Measurements from ENCODE around the gene TMUB1.

The TMUB1 gene

GRCh38 chr7:151095123-151095797 lies 12.0 kb upstream of the TMUB1 start:
- no peak for DNase-seq
- Histone ChIP-seq H2AK5ac (ENCODE audit: low read length) (no peak overlapping the region), H3K18ac (ENCODE audit: low read length) (no peak overlapping the region), H3K4me2 (ENCODE audit: low read length) (no peak overlapping the region), H2BK15ac (replicated peaks; ENCODE audit: low read depth) (no peak overlapping the region), H3K23ac (ENCODE audit: low read length) (no peak overlapping the region), H3K4ac (ENCODE audit: low read depth, low read length) (no peak overlapping the region), H3K4me3 (ENCODE audit: low read length) (no peak overlapping the region), H3K9ac (ENCODE audit: low read length) (no peak overlapping the region), H4K8ac (ENCODE audit: low read depth, low read length) (no peak overlapping the region), H2BK120ac (ENCODE audit: low read depth, low read length) (no peak overlapping the region), H3K4me1 (ENCODE audit: control insufficient read depth, low read depth, low read length) (no peaks in the 10 kb centered on the region), H3K79me2 (ENCODE audit: control insufficient read depth, insufficient read depth, low read length) (peaks cover 21% of the 10 kb centered on the region), H3K56ac (ENCODE audit: low read length) (no peak overlapping the region), H4K5ac (ENCODE audit: low read length) (no peak overlapping the region), H3K79me1 (ENCODE audit: low read length) (peaks cover 41% of the 10 kb centered on the region), H3K27me3 (ENCODE audit: insufficient read depth, low read length, poor library complexity) (no peaks in the 10 kb centered on the region), H2BK5ac (ENCODE audit: low read length) (no peak overlapping the region), H3K27ac (ENCODE audit: low read depth, low read length) (no peak overlapping the region), H3K36me3 (ENCODE audit: control insufficient read depth, insufficient read depth, low read length) (no peaks in the 10 kb centered on the region)
- WGBS (ENCODE audit: extremely low coverage, insufficient coverage, low lambda C conversion rate), result no CpG with 5 or more reads among the region's 10 CpGs

GRCh38 chr7:151094675-151095074 lies 11.4 kb upstream of the TMUB1 start:
- peaks cover 23% of the 10 kb centered on the region for H3K79me2 ChIP-seq (ENCODE audit: control insufficient read depth, insufficient read depth, low read length)
- H3K4ac ChIP-seq (ENCODE audit: low read depth, low read length), result no peak overlapping the region
- H3K23ac ChIP-seq (ENCODE audit: low read length), result no peak overlapping the region
- H2BK120ac ChIP-seq (ENCODE audit: low read depth, low read length), result no peak overlapping the region
- no peak overlapping the region for H2AK5ac ChIP-seq (ENCODE audit: low read length)
- no CpG with 5 or more reads among the region's 5 CpGs for WGBS (ENCODE audit: extremely low coverage, insufficient coverage, low lambda C conversion rate)
- no peak for DNase-seq
- peaks cover under 1% of the 10 kb centered on the region for H3K36me3 ChIP-seq (ENCODE audit: control insufficient read depth, insufficient read depth, low read length)
- no peak overlapping the region for H3K4me3 ChIP-seq (ENCODE audit: low read length)
- no peak overlapping the region for H3K27ac ChIP-seq (ENCODE audit: low read depth, low read length)
- H3K18ac ChIP-seq (ENCODE audit: low read length), result no peak overlapping the region
- no peaks in the 10 kb centered on the region for H3K27me3 ChIP-seq (ENCODE audit: insufficient read depth, low read length, poor library complexity)
- peaks cover under 1% of the 10 kb centered on the region for H3K4me1 ChIP-seq (ENCODE audit: control insufficient read depth, low read depth, low read length)
- no peak overlapping the region for H3K56ac ChIP-seq (ENCODE audit: low read length)
- no peak overlapping the region for H3K9ac ChIP-seq (ENCODE audit: low read length)
- no peak overlapping the region for H2BK5ac ChIP-seq (ENCODE audit: low read length)
- H3K79me1 ChIP-seq (ENCODE audit: low read length), result peaks cover 39% of the 10 kb centered on the region
- no peak overlapping the region for H3K4me2 ChIP-seq (ENCODE audit: low read length)
- no peak overlapping the region for H4K5ac ChIP-seq (ENCODE audit: low read length)
- H4K8ac ChIP-seq (ENCODE audit: low read depth, low read length), result no peak overlapping the region
- no peak overlapping the region for H2BK15ac ChIP-seq (replicated peaks; ENCODE audit: low read depth)

GRCh38 chr7:151093748-151094147 lies 10.5 kb upstream of the TMUB1 start:
- Histone ChIP-seq H3K9ac (ENCODE audit: low read length) (no peak overlapping the region), H3K79me2 (ENCODE audit: control insufficient read depth, insufficient read depth, low read length) (peaks cover 24% of the 10 kb centered on the region), H3K4ac (ENCODE audit: low read depth, low read length) (no peak overlapping the region), H2BK5ac (ENCODE audit: low read length) (no peak overlapping the region), H4K5ac (ENCODE audit: low read length) (no peak overlapping the region), H3K27me3 (ENCODE audit: insufficient read depth, low read length, poor library complexity) (no peaks in the 10 kb centered on the region), H3K4me1 (ENCODE audit: control insufficient read depth, low read depth, low read length) (peaks cover 9% of the 10 kb centered on the region), H2BK120ac (ENCODE audit: low read depth, low read length) (no peak overlapping the region), H3K23ac (ENCODE audit: low read length) (no peak overlapping the region), H3K4me3 (ENCODE audit: low read length) (no peak overlapping the region), H3K36me3 (ENCODE audit: control insufficient read depth, insufficient read depth, low read length) (peaks cover 2% of the 10 kb centered on the region), H4K8ac (ENCODE audit: low read depth, low read length) (no peak overlapping the region), H2BK15ac (replicated peaks; ENCODE audit: low read depth) (no peak overlapping the region), H3K18ac (ENCODE audit: low read length) (no peak overlapping the region), H2AK5ac (ENCODE audit: low read length) (no peak overlapping the region), H3K79me1 (ENCODE audit: low read length) (peaks cover 41% of the 10 kb centered on the region), H3K56ac (ENCODE audit: low read length) (no peak overlapping the region), H3K4me2 (ENCODE audit: low read length) (no peak overlapping the region), H3K27ac (ENCODE audit: low read depth, low read length) (no peak overlapping the region)
- no CpG with 5 or more reads among the region's 6 CpGs for WGBS (ENCODE audit: extremely low coverage, insufficient coverage, low lambda C conversion rate)
- DNase-seq, result no peak

GRCh38 chr7:151091988-151092387 lies 8.7 kb upstream of the TMUB1 start:
- Histone ChIP-seq H3K4me2 (ENCODE audit: low read length) (no peak overlapping the region), H3K36me3 (ENCODE audit: control insufficient read depth, insufficient read depth, low read length) (peaks cover 2% of the 10 kb centered on the region), H2BK5ac (ENCODE audit: low read length) (no peak overlapping the region), H3K4ac (ENCODE audit: low read depth, low read length) (no peak overlapping the region), H4K8ac (ENCODE audit: low read depth, low read length) (no peak overlapping the region), H3K27me3 (ENCODE audit: insufficient read depth, low read length, poor library complexity) (no peaks in the 10 kb centered on the region), H3K79me1 (ENCODE audit: low read length) (peaks cover 45% of the 10 kb centered on the region), H3K4me1 (ENCODE audit: control insufficient read depth, low read depth, low read length) (peaks cover 11% of the 10 kb centered on the region), H3K27ac (ENCODE audit: low read depth, low read length) (no peak overlapping the region), H3K9ac (ENCODE audit: low read length) (no peak overlapping the region), H2BK15ac (replicated peaks; ENCODE audit: low read depth) (no peak overlapping the region), H3K4me3 (ENCODE audit: low read length) (no peak overlapping the region), H4K5ac (ENCODE audit: low read length) (no peak overlapping the region), H3K79me2 (ENCODE audit: control insufficient read depth, insufficient read depth, low read length) (peaks cover 26% of the 10 kb centered on the region), H3K23ac (ENCODE audit: low read length) (no peak overlapping the region), H2BK120ac (ENCODE audit: low read depth, low read length) (no peak overlapping the region), H3K18ac (ENCODE audit: low read length) (no peak overlapping the region), H2AK5ac (ENCODE audit: low read length) (no peak overlapping the region), H3K56ac (ENCODE audit: low read length) (no peak overlapping the region)
- no peak for DNase-seq
- no CpG with 5 or more reads among the region's 14 CpGs for WGBS (ENCODE audit: extremely low coverage, insufficient coverage, low lambda C conversion rate)

GRCh38 chr7:151091431-151091830 lies 8.1 kb upstream of the TMUB1 start:
- Histone ChIP-seq H3K79me2 (ENCODE audit: control insufficient read depth, insufficient read depth, low read length) (peaks cover 26% of the 10 kb centered on the region), H3K4ac (ENCODE audit: low read depth, low read length) (no peak overlapping the region), H2BK5ac (ENCODE audit: low read length) (no peak overlapping the region), H2AK5ac (ENCODE audit: low read length) (no peak overlapping the region), H3K4me2 (ENCODE audit: low read length) (no peak overlapping the region), H3K4me1 (ENCODE audit: control insufficient read depth, low read depth, low read length) (peaks cover 11% of the 10 kb centered on the region), H3K23ac (ENCODE audit: low read length) (no peak overlapping the region), H3K4me3 (ENCODE audit: low read length) (no peak overlapping the region), H2BK15ac (replicated peaks; ENCODE audit: low read depth) (no peak overlapping the region), H2BK120ac (ENCODE audit: low read depth, low read length) (no peak overlapping the region), H4K5ac (ENCODE audit: low read length) (no peak overlapping the region), H3K27me3 (ENCODE audit: insufficient read depth, low read length, poor library complexity) (no peaks in the 10 kb centered on the region), H3K18ac (ENCODE audit: low read length) (no peak overlapping the region), H3K9ac (ENCODE audit: low read length) (no peak overlapping the region), H3K79me1 (ENCODE audit: low read length) (peaks cover 45% of the 10 kb centered on the region), H3K56ac (ENCODE audit: low read length) (no peak overlapping the region), H4K8ac (ENCODE audit: low read depth, low read length) (no peak overlapping the region), H3K36me3 (ENCODE audit: control insufficient read depth, insufficient read depth, low read length) (peaks cover 2% of the 10 kb centered on the region), H3K27ac (ENCODE audit: low read depth, low read length) (no peak overlapping the region)
- peak; percentile 70 for DNase-seq
- WGBS (ENCODE audit: extremely low coverage, insufficient coverage, low lambda C conversion rate), result no CpG with 5 or more reads among the region's 6 CpGs

GRCh38 chr7:151091003-151091402 lies 7.7 kb upstream of the TMUB1 start:
- Histone ChIP-seq H2BK5ac (ENCODE audit: low read length) (no peak overlapping the region), H3K79me1 (ENCODE audit: low read length) (peaks cover 42% of the 10 kb centered on the region), H3K79me2 (ENCODE audit: control insufficient read depth, insufficient read depth, low read length) (peaks cover 26% of the 10 kb centered on the region), H3K4me1 (ENCODE audit: control insufficient read depth, low read depth, low read length) (peaks cover 11% of the 10 kb centered on the region), H3K36me3 (ENCODE audit: control insufficient read depth, insufficient read depth, low read length) (peaks cover 2% of the 10 kb centered on the region), H3K27me3 (ENCODE audit: insufficient read depth, low read length, poor library complexity) (no peaks in the 10 kb centered on the region), H3K9ac (ENCODE audit: low read length) (no peak overlapping the region), H2BK15ac (replicated peaks; ENCODE audit: low read depth) (no peak overlapping the region), H3K4me3 (ENCODE audit: low read length) (no peak overlapping the region), H3K4ac (ENCODE audit: low read depth, low read length) (no peak overlapping the region), H3K56ac (ENCODE audit: low read length) (no peak overlapping the region), H3K27ac (ENCODE audit: low read depth, low read length) (no peak overlapping the region), H3K4me2 (ENCODE audit: low read length) (no peak overlapping the region), H2AK5ac (ENCODE audit: low read length) (no peak overlapping the region), H3K23ac (ENCODE audit: low read length) (no peak overlapping the region), H4K5ac (ENCODE audit: low read length) (no peak overlapping the region), H2BK120ac (ENCODE audit: low read depth, low read length) (no peak overlapping the region), H4K8ac (ENCODE audit: low read depth, low read length) (no peak overlapping the region), H3K18ac (ENCODE audit: low read length) (no peak overlapping the region)
- no peak for DNase-seq
- WGBS (ENCODE audit: extremely low coverage, insufficient coverage, low lambda C conversion rate), result no CpG with 5 or more reads among the region's 7 CpGs

All from mesendoderm (in vitro differentiated cells).